GM18502 (cell line): ENCODE data around the gene SUCLG1.
A peak's percentile ranks its signal among the peaks of the same experiment; 100 is the strongest.
"Not testable (repeated sequence)": the region's sequence is repeated elsewhere in the genome, so short reads cannot be mapped to it uniquely, and the experiment has no call there.

Experiments used
- ATAC-seq: cut with Tn5 transposase; IDR thresholded peaks from one replicate; pipeline ENCODE4 v1.9.1; 2021; ENCODE audit warnings: mild to moderate bottlenecking; ENCODE audit not compliant: unreplicated experiment, poor library complexity

SUCLG1 gene

DNA sequence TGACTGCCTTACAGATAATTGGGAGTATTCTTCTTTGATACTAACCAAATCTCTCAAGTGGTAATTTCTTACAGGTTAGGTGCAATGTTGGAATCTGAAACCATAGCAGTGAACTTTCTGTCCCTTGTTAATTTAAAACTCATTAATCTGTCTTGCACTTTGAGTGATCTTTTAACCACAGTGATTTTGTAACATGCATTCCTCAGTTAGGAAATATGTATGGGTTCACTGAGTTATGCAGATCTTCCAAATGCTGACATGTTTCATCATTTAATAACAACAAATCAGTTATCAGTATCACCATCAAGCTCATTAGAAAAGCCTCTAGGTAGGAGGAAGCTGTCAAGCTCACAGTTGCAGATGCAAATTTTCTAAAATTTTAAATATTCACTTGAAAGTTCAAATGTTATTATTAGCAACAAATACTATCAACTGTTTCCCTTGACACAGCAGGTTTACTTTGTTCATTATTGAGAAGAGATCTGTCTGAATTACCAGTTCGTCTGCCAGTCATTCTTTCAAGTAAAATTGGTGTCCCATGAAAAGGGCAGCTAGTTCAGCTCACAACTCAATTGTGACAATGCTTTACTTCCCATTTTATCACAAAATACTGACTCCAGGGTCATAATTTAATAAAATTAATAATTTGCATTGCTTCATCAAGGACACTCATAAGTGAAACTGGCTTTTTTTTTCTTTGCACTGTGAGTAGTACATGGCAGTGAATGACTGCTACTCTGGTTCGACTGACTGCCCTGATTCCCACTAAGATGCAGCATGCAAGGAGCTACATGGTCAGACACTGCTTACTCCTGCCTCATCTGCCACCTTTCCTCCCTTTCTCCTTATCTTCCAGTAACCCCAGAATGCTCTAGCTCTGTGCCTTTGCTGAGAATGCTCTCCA, 31.6 kb downstream of the SUCLG1 start:
- peak; percentile 65 for ATAC-seq

DNA sequence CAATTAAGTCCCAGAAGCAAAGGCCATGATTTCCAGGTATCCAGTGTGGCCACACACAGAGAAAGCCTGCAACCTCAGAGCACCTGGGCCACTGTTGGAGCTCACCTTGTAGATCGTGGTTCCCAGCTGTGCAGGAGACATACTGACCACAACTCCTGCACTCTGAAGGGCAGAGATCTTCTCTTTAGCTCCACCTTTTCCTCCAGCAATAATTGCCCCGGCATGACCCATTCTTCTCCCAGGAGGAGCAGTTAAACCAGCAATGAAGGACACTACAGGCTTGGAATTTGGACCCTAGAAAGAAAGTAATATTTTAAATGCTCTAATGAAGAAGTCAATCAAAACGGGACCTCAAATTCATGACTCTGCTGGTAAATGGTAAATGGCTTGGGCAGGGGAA, 33.8 kb downstream of the SUCLG1 start:
- no peak for ATAC-seq

DNA sequence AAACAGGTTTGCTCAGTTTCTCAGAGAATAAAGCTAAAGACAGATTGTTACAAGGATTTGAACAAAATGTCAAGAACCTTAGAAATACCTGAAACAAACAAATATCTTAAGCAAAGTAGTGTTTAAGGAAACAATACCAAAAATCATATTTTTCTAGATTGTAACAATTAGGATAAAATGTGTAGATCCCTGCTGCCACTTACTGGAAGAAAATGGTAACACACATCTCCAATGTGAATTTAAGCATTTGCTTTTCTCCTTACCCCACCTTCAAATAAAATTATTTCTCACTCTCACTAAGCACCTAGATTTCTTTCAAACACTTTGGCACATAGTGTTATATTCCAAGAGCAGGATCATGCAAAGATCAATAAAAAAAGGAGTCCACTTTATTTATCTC, 34.9 kb downstream of the SUCLG1 start:
- ATAC-seq = no peak

DNA sequence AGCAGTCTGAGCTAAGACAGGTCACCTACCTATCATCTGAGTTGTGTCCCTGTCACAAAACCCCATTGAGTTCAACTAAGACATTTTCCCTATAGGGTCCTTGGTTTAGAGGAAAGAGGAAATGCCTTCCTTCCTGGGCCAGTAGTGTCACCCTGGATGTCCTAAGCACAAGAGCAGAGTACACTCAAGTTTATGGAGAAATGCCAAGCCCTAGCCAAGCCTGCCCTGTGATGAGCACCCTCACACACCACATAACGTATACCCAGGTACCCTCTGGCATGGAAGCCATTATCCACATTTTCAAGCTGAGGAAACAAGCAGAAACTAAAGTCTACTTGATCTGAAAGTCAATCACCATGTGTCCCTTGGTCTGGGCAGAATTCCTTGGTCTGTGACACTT, 37.3 kb downstream of the SUCLG1 start:
- ATAC-seq = no peak

DNA sequence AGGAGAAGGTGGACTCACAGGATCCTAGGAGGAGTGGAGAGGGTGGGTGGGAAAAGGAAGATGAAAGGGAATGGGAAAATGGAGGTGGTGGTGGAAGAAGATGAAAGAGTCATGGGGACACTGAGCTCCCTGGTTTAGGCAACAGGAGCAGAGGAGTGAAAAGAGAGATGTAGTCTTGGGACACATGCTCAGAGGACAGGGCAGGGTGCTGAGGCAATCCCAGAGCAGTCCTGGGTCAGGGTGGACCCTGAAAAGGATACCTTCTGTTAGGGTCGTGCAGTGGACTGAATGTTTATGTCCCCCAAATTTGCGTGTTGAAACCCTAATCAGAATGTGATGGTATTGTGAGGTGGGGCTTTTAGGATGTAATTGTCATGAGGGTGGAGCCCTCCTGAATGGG, 37.9 kb downstream of the SUCLG1 start:
- no peak for ATAC-seq

DNA sequence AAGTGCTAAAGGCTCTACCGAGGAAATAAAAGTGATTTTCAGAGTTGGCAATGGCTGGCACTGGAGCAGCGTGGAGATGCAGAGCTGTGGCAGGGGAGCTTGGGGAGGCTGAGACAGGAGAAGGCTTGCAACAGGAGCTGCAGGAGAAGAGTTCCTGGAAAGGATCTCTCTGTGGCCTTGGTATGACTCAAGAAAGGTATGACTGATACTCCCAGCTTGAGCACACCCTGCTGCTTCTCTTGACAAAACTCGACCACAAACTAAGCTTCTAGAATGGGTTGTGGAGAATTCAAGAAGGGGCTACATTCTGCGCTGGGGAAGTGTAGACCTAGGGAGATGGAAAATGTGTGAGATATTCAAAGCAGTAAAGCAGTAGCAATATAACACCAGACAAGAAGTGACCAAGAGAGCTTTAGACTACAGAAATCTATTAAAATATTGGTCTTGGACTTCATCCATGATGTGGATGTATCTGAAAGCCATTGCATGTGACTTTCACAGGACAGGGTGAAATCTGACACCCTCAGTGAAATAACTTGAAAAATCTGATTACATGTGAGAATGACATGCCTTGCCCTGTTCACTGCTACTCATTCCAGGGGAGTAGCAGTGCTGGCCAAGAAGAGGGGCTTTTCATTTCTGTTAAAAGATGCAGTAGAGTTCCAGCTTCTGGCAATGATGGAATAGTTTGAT, 41.5 kb downstream of the SUCLG1 start:
- ATAC-seq = no peak

DNA sequence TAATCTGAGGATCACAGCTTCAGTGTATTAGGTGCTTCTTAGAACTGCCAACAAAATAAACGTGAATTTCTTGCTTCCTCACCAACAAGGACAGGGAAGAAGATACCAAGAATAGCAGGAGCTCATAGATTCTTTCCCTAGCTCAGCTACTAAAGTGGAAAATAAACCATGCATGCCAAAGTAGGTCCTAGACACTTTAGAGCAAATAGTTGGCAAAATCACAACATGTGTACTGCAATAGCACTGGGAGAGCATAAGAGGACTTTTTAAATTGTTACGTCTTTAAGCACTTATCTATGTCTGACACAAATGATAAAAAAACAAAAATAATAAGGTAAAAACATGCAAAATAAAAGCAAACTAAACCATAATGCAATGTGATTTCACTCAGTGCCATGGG, 49.5 kb downstream of the SUCLG1 start:
- ATAC-seq = no peak

DNA sequence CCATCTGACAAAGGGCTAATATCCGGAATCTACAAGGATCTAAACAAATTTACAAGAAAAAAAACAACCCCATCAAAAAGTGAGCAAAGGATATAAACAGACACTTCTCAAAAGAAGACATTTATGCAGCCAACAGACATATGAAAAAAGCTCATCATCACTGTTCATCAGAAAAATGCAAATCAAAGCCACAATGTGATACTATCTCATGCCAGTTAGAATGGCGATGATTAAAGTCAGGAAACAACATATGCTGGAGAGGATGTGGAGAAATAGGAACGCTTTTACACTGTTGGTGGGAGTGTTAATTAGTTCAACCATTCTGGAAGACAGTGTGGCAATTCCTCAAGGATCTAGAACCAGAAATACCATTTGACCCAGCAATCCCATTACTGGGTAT, 57.0 kb downstream of the SUCLG1 start:
- ATAC-seq = not testable (repeated sequence)

DNA sequence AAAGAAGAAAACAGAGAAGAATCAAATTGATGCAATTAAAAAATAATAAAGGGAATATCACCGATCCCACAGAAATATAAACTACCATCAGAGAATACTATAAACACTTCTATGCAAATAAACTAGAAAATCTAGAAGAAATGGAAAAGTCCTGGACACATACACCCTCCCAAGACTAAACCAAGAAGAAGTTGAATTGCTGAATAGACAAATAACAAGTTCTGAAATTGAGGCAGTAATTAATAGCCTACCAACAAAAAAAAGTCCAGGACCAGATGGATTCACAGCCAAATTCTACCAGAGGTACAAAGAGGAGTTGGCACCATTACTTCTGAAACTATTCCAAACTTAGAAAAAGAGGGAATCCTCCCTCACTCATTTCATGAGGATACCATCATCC, 59.2 kb downstream of the SUCLG1 start:
- not testable (repeated sequence) for ATAC-seq

DNA sequence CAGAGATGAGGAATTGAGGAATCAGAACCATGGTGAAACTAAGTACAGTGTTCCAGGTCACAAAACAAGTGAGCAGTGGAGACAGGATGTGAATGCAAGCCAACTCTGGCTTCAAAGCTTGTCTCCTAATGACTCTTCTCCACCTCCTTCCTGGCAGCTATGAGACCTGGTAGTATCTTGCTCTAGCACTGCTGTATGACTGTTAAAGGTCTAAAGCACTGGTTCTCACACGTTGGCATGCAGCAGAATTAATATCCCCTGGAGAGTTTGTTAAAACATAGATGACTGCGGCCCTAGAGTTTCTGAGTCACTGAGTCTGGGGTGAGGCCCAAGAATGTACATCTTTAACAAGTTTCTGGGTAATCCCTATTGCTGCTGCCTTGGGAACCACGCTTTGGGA, 63.3 kb downstream of the SUCLG1 start:
- ATAC-seq = no peak

DNA sequence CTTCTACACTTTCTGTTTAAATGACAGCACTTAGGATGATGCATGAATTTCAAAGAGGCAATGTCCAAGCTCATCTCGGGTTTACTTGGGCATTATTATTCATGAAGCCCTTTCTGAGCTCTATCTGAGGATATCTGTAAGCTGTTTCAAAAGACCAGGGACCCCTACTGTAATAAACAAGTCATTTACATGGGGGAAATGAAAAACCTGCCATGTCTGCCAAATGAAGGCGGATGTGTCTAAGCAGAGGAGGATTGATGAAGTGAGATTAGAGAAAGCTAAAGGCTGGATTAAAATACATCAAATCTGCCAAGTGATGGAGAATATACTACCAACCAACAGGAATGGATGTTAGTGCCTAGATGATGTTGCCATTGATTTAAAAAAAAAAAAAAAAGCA, 64.5 kb downstream of the SUCLG1 start:
- ATAC-seq = no peak

DNA sequence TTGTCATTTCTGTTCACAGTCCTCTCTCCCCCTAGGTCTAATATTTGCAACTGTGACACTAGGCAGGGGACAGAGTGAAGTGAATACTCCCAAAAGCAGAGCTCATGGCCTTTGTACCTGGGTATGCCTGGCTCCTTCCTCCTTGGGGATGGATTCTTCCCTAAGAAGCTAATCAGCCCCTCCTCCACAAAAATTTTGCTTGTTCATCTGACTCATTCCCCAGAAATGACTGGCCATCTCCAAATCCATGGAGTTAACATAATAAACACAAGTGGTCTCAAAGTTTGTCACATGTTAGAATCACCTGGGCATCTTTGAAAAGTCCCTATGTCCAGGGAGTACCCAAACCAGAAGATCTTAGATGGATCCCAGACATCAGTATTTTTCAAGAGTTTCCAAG, 65.3 kb downstream of the SUCLG1 start:
- ATAC-seq = no peak

DNA sequence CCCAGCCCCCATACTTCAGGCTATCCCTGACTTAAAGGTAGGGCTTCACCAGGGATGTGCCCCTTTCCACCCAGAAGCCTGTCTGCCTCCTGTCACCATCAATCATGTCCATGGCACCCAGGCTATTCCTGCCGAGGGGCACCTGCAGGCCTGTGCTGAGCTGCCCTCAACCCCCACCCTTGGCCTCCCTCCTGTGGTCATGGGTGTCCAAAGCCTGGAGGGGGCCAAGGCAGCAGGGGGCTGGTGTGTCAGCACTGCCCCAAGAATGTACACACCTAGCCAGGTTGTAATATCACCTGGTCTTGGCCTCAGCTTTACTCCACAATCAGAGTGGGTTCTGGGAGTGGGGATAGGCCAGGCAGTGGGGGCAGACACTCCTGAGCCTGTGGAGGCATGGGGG, 69.3 kb downstream of the SUCLG1 start:
- ATAC-seq = no peak

DNA sequence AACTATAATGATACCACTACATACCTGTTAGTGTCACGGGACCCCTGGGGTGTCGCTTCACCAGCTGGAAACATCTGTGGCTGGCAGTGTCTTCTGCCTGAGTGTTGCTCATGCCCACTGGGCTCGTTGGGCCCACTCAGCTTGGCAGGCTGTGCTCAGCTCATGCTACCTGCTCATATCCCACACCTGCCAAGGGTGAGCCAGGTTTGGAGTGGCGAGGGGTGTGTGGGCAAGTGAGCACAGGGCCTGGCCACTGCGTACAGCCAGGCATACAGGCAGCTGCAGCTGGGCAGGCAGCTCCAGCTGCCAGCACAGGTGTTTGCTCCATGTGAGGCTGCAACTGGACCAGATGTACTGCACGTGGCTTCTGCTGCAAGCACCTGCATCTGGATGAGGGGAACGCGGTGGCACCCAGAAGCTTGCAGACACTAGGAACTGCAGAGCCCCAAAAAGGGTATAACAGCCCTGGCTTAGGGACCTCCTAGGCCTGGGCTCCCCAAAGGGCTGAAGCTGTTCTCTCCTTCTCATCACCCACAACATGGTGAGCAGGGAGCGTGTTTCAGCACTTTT, 70.1 kb downstream of the SUCLG1 start:
- ATAC-seq = no peak

DNA sequence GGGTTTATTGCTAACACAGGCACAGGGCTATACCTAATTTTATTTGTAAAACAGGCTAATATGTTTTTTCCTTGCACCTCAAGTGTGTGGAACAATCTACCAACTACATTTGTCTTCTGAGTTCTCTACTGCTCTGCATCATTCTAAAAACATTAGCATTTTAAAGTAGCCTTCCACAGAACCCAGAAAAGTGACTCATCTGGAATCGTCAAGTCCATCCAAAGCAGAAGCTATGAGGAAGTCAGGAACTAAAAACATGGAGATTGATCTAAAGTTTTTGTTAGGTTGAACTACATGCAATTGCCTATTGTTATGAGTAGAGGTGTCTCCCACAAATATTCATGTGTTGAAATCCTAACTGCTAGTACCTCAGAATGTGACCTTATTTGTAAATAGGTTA, 70.9 kb downstream of the SUCLG1 start:
- no peak for ATAC-seq

DNA sequence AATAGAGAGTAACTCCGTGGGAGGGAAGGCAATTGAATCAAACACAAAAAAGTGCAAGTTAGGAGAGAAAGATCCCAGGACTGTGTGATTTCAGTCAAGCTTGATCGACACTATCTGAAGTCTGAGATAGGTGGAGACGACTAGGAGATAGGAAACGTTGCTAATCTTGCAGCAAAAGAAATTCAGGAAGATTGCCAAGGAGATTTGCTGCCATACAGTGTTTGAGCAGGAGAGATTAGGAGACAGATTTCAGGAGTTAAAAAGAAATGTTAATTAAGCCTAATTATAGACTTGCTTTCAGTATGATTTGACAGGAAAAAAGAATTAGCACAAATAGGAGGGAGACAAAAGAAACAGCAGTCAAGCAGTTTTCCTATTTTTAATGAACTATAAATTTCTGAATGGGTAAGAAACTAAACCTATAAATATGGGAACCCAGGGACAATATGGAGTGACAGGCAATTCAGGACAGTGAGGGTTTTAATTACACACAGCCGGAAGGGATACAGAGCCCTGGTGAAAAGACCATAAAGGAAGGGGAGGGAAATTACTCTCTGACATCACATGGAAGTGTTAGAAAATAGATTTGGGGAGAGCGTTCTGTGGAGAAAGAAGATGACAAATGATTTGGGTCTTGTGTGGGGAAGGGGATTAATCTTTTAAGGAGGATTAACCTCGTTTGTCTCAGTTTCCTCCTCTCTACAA, 72.6 kb downstream of the SUCLG1 start:
- ATAC-seq = no peak

DNA sequence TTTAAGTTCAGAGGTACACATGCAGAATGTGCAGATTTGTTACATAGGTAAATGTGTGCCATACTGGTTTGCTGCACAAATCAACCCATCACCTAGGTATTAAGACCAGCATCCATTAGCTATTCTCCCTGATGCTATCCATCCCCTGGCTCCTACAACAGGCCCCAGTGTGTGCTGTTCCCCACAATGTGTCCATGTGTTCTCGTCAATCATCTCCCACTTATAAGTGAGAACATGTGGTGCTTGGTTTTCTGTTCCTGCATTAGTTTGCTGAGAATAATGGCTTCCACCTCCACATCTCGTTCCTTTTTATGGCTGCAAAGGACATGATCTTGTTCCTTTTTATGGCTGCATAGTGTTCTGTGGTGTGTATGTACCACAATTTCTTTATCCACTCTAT, 75.8 kb downstream of the SUCLG1 start:
- no peak for ATAC-seq

DNA sequence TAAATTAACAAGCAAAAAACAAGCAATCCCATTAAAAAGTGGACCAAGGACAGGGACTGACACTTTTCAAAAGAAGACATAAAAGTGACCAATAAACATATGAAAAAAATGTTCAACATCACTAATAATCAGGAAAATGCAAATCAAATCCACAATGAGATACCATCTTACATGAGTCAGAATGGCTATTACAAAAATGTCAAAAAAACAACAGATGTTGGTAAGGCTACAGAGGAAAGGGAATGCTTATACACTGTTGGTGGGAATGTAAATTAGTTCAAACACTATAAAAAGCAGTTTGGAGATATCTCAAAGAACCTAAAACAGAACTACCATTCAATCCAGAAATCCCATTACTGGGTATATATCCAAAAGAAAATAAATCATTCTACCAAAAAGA, 78.2 kb downstream of the SUCLG1 start:
- no peak for ATAC-seq

DNA sequence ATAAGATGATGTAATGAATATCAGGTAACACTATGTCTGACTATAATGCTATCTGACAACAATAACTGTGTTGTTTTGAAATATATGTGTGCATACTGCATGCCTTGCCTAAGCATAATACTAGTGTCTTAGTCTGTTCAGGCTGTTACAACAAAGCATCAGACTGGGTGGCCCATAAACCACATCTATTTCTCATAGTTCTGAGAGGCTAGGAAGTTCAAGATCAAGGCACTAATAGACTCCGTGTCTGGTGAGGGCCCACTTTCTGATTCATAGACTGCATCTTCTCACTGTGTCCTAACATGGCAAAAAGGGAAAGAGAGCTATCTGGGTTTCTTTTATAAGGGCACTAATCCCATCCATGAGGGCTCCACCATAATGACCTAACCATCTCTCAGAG, 80.1 kb downstream of the SUCLG1 start:
- ATAC-seq = no peak

DNA sequence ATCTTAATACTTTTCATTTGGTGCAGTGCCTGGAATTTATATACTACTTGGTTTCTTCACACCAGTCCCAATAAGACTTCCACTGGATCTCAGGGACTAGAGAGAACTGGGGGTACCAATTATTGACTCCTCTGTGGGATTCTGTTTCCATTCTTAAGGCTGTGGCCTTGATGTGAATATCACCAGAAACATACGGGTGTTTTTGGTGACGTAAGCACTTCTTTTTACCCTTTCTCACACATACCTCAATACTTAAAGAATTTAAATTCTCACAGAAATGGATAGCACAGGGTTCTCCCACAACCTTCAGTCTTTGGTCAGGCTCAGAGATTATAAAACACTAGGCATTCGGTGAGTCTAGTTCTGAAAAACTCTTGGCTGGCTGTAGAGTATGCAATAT, 84.1 kb downstream of the SUCLG1 start:
- ATAC-seq = no peak

DNA sequence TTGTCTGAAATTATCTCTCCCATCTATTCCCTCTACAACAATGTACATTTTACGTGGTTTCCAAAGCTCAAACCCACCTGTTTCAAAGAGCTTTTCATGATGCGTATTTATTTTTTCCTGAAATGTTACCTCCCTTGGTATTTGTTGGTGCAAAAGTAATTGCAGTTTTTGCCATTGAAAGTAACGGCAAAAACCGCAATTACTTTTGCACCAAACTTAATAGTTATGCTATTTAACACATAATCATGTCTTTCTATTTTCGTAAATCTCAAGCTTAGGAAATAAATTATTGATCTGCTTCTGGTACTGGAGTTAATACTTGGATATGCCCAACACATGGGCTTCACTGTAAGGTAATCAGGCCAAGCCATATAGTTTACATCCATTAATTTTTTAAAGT, 85.2 kb downstream of the SUCLG1 start:
- no peak for ATAC-seq
